ENCODE data around the gene ID1. TPM values are rescaled to one million over a fixed set of nuclear protein-coding genes. Genes with fewer than 3 reads are reported as not detected.
"Not testable (repeated sequence)": the region's sequence is repeated elsewhere in the genome, so short reads cannot be mapped to it uniquely, and the experiment has no call there.

ID1 gene
- total RNA-seq, 4 donors from 2014 or later: 524 to 962 (median 571) TPM

DNA sequence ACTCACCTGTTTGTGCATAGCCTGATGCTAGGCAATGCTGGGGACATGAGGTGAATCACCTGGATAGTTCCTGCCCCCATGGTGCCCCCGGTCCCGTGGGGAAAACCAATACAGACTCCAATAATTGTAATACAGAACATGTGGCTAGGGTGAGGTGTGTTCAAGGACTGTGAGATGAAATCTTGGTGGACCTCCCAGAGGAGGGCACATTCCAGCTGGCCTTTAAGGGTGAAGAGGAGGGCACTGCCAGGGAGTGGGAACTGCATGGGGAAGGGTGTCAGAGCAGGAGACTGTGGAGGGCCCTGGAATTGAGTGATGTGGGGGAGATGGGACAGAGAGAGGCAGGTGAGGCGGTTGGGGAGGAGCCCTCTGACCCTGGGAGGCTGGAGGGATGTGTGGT lies 35.2 kb downstream of the ID1 start:
- TF ChIP-seq POLR2A (IDR thresholded peaks at IDR 0.05) (no peak), EP300 (IDR thresholded peaks at IDR 0.05) (no peak), CTCF (IDR thresholded peaks at IDR 0.05) (no peak)
- H3K36me3 ChIP-seq: no peaks in the 10 kb centered on the region
- H3K9me3 ChIP-seq: no peaks in the 10 kb centered on the region
- WGBS, 2 donors: 69 to 90% methylated on average over 3 of the region's 3 CpGs
- DNase-seq (ENCODE audit: low spot score in 2 of 2): no peak
- H3K27me3 ChIP-seq: peaks cover 0 to 18% of the 10 kb centered on the region in 2 donors
- no peak overlapping the region for H3K4me3 ChIP-seq
- no peaks in the 10 kb centered on the region for H3K4me1 ChIP-seq
- H3K27ac ChIP-seq: no peak overlapping the region

GRCh38 chr20:31641391-31641790 lies 36.3 kb downstream of the ID1 start:
- no peak overlapping the region for H3K27ac ChIP-seq
- H3K4me3 ChIP-seq: no peak overlapping the region
- H3K27me3 ChIP-seq: peaks cover 0 to 18% of the 10 kb centered on the region in 2 donors
- no peaks in the 10 kb centered on the region for H3K9me3 ChIP-seq
- DNase-seq (ENCODE audit: low spot score in 2 of 2): no peak
- no peaks in the 10 kb centered on the region for H3K36me3 ChIP-seq
- H3K4me1 ChIP-seq: no peaks in the 10 kb centered on the region
- WGBS, 2 donors: 89 to 91% methylated on average over 6 of the region's 6 CpGs
- TF ChIP-seq EP300 (IDR thresholded peaks at IDR 0.05): no peak
- TF ChIP-seq POLR2A (IDR thresholded peaks at IDR 0.05): no peak
- no peak for TF ChIP-seq CTCF (IDR thresholded peaks at IDR 0.05)

DNA sequence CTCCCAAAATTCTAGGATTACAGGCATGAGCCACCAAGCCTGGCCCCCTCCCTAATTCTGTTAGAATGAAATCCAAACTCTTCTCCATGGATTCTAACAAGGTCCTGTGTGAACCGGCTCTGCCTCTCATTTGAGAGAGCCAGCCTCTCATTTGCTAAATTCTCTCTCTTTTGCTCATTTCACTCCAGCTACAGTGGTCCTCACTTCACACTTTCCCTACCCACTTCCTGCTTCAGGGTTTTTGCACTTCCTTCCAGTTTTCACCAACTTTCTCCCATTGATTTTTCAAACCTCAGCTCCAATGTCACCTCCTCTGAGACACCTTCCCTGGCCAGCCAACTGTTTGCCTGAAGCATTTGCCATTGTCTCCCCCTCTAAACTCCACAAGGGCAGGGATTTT lies 37.7 kb downstream of the ID1 start:
- Histone ChIP-seq H3K27ac (no peak overlapping the region), H3K9me3 (no peaks in the 10 kb centered on the region), H3K4me3 (no peak overlapping the region), H3K4me1 (no peaks in the 10 kb centered on the region), H3K27me3 (peaks cover 0 to 11% of the 10 kb centered on the region in 2 donors), H3K36me3 (no peaks in the 10 kb centered on the region)
- no peak for DNase-seq (ENCODE audit: low spot score in 2 of 2)
- WGBS, 2 donors: 45 to 63% methylated on average over 1 of the region's 1 CpG
- no peak for TF ChIP-seq EP300 (IDR thresholded peaks at IDR 0.05)
- TF ChIP-seq POLR2A (IDR thresholded peaks at IDR 0.05): no peak
- TF ChIP-seq CTCF (IDR thresholded peaks at IDR 0.05): no peak

DNA sequence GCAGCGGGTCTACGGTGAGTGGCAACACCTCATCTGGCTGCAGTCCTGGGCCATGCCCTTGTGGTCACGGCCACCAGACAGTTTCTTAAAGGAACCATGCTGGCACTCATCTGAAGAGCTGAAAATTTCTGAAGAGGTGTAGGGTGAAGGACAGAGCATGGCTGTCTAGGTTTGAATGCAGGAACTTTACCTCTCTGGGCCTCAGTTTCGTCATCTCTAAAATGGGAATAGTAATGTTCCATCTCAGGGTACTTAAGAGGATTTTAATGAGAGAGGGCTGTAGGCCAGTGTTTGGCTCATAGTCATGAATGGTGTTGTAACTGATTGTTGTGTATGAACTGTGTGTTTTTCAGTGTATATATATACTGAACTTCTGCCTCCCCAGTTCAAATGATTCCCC lies 38.4 kb downstream of the ID1 start:
- H3K27ac ChIP-seq: no peak overlapping the region
- H3K36me3 ChIP-seq: no peaks in the 10 kb centered on the region
- TF ChIP-seq EP300 (IDR thresholded peaks at IDR 0.05) (no peak), CTCF (IDR thresholded peaks at IDR 0.05) (no peak), POLR2A (IDR thresholded peaks at IDR 0.05) (no peak)
- no peak overlapping the region for H3K4me3 ChIP-seq
- DNase-seq (ENCODE audit: low spot score in 2 of 2): no peak
- peaks cover 0 to 4% of the 10 kb centered on the region in 2 donors for H3K27me3 ChIP-seq
- WGBS, 2 donors: 78 to 89% methylated on average over 4 of the region's 4 CpGs
- H3K9me3 ChIP-seq: no peaks in the 10 kb centered on the region
- H3K4me1 ChIP-seq: no peaks in the 10 kb centered on the region

DNA sequence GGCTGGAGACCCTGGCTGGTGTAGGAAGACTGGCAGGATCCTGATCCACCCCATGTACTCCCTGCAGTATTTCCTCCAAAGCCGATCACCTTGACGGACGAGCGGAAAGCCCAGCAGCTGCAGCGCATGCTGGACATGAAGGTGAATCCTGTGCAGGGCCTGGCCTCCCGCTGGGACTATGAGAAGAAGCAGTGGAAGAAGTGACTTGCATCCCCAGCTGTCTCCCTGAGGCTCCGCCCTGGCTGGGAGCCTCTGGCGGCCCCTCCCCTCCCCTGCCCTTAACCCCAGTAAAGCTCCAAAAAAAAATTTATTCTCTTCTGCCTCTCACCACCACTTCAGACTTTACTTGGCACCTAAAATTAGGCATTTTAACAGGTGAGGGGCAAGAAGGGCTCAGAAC lies 39.6 kb downstream of the ID1 start:
- no peaks in the 10 kb centered on the region for H3K9me3 ChIP-seq
- no peaks in the 10 kb centered on the region for H3K27me3 ChIP-seq
- no peaks in the 10 kb centered on the region for H3K4me1 ChIP-seq
- DNase-seq (ENCODE audit: low spot score in 2 of 2): no peak
- no peak for TF ChIP-seq CTCF (IDR thresholded peaks at IDR 0.05)
- TF ChIP-seq EP300 (IDR thresholded peaks at IDR 0.05): no peak
- TF ChIP-seq POLR2A (IDR thresholded peaks at IDR 0.05): no peak
- no peak overlapping the region for H3K4me3 ChIP-seq
- WGBS, 2 donors: 77 to 83% methylated on average over 8 of the region's 8 CpGs
- H3K36me3 ChIP-seq: no peaks in the 10 kb centered on the region
- no peak overlapping the region for H3K27ac ChIP-seq

- not testable (repeated sequence) for DNase-seq (ENCODE audit: low spot score in 2 of 2)
- WGBS, 2 donors: 76 to 84% methylated on average over 3 of the region's 3 CpGs
Observed at GRCh38 chr20:31648104-31648503, 43.0 kb downstream of the ID1 start.

More at GRCh38 chr20:31648104-31648503, 43.0 kb downstream of the ID1 start:
- not testable (repeated sequence) for H3K36me3 ChIP-seq, H3K4me3 ChIP-seq, H3K9me3 ChIP-seq, H3K27me3 ChIP-seq, H3K27ac ChIP-seq
- H3K4me1 ChIP-seq: peaks cover 0 to 10% (median 0%) of the 10 kb centered on the region in 4 donors
